WTC11 (cell line): Measurements from ENCODE around the gene BMP6. TPM values are rescaled to one million over a fixed set of nuclear protein-coding genes. Genes with fewer than 3 reads are reported as not detected.

Source experiments
- ATAC-seq: fragments of 200-7000 bp; cut with Tn5 transposase; 2 replicates; pipeline ENCODE4 v1.10.0; 2021; ENCODE audit warnings: mild to moderate bottlenecking, moderate library complexity
- CTCF ChIA-PET: fragments of 300-600 bp; sonication (Branson Sonifier 250); formaldehyde crosslinking; loops from one replicate; lab custom pipeline; 2021; ENCODE audit warnings: antibody characterized with exemption; lab: Charles Lee
- POLR2A ChIA-PET: fragments of 350-600 bp; sonication (Branson Sonifier 250); formaldehyde crosslinking; loops from one replicate; lab custom pipeline; 2021; ENCODE audit warnings: antibody characterized with exemption; lab: Charles Lee
- DNase-seq: peaks from one replicate; pipeline ENCODE4 v3.0.0; 2021; ENCODE audit warnings: low spot score
- H3K27ac Mint-ChIP-seq: 2 replicates; pipeline ENCODE4 v1.8.0; 2021; ENCODE audit warnings: mixed read lengths
- H3K27me3 Mint-ChIP-seq: 2 replicates; pipeline ENCODE4 v1.8.0; 2021; ENCODE audit warnings: low read depth, mild to moderate bottlenecking, moderate library complexity, mixed read lengths
- H3K36me3 Mint-ChIP-seq: 2 replicates; pipeline ENCODE4 v1.8.0; 2021; ENCODE audit warnings: mixed read lengths
- H3K4me1 Mint-ChIP-seq: 2 replicates; pipeline ENCODE4 v1.8.0; 2022; ENCODE audit warnings: mixed read lengths
- H3K4me3 Mint-ChIP-seq: 2 replicates; pipeline ENCODE4 v1.8.0; 2021; ENCODE audit warnings: mild to moderate bottlenecking, moderate library complexity, mixed read lengths
- H3K9me3 Mint-ChIP-seq: 2 replicates; pipeline ENCODE4 v1.8.0; 2021; ENCODE audit warnings: mixed read lengths
- E2F5 ChIP-seq: sonication (generic); formaldehyde crosslinking; IDR thresholded peaks from 2 replicates; pipeline ENCODE4 v1.8.1; 2022; ENCODE audit warnings: mild to moderate bottlenecking, moderate library complexity, missing genetic modification reagents
- FOXJ3 ChIP-seq: sonication (generic); formaldehyde crosslinking; IDR thresholded peaks from 2 replicates; pipeline ENCODE4 v1.9.0; 2021; ENCODE audit warnings: missing genetic modification reagents, mild to moderate bottlenecking, borderline replicate concordance
- FOXK1 ChIP-seq: sonication (generic); formaldehyde crosslinking; IDR thresholded peaks from 2 replicates; pipeline ENCODE4 v1.8.0; 2022; ENCODE audit warnings: mild to moderate bottlenecking, moderate library complexity, missing genetic modification reagents
- HMGA2 ChIP-seq: fragments of 250-450 bp; sonication (Bioruptor Pico); IDR thresholded peaks from 2 replicates; pipeline ENCODE4 v1.4.0; 2021; ENCODE audit warnings: mild to moderate bottlenecking, moderate library complexity
- IRF1 ChIP-seq: sonication (generic); formaldehyde crosslinking; IDR thresholded peaks from 2 replicates; pipeline ENCODE4 v1.8.0; 2023; ENCODE audit warnings: missing genetic modification reagents
- IRF2 ChIP-seq: sonication (generic); formaldehyde crosslinking; IDR thresholded peaks from 2 replicates; pipeline ENCODE4 v1.8.0; 2022; ENCODE audit warnings: low read depth, missing genetic modification reagents, borderline replicate concordance
- MXD4 ChIP-seq: fragments of 250-450 bp; sonication (Bioruptor Pico); IDR thresholded peaks from 2 replicates; pipeline ENCODE4 v1.8.0; 2021; ENCODE audit warnings: mild to moderate bottlenecking, moderate library complexity, borderline replicate concordance
- NR1H2 ChIP-seq: sonication (generic); formaldehyde crosslinking; IDR thresholded peaks from 2 replicates; pipeline ENCODE4 v1.9.0; 2021; ENCODE audit warnings: mild to moderate bottlenecking, moderate library complexity, missing genetic modification reagents
- NR3C1 ChIP-seq: sonication (generic); formaldehyde crosslinking; conservative IDR thresholded peaks from 2 replicates; pipeline ENCODE4 v1.8.1; 2023; ENCODE audit warnings: low read depth, mild to moderate bottlenecking, missing genetic modification reagents
- OVOL2 ChIP-seq: fragments of 250-450 bp; sonication (Bioruptor Pico); IDR thresholded peaks from 2 replicates; pipeline ENCODE4 v1.9.0; 2021; ENCODE audit warnings: mild to moderate bottlenecking, borderline replicate concordance
- SMAD3 ChIP-seq: sonication (generic); formaldehyde crosslinking; IDR thresholded peaks from 2 replicates; pipeline ENCODE4 v1.8.0; 2022; ENCODE audit warnings: missing genetic modification reagents, mild to moderate bottlenecking, borderline replicate concordance
- STAT6 ChIP-seq: sonication (generic); formaldehyde crosslinking; conservative IDR thresholded peaks from 2 replicates; pipeline ENCODE4 v1.8.1; 2023; ENCODE audit warnings: mild to moderate bottlenecking, low read depth, missing genetic modification reagents, moderate library complexity
- TEAD4 ChIP-seq: sonication (generic); formaldehyde crosslinking; IDR thresholded peaks from 2 replicates; pipeline ENCODE4 v1.8.0; 2022; ENCODE audit warnings: mild to moderate bottlenecking, missing genetic modification reagents
- ZNF671 ChIP-seq: fragments of 250-450 bp; sonication (Bioruptor Pico); IDR thresholded peaks from 2 replicates; pipeline ENCODE4 v1.8.0; 2021; ENCODE audit warnings: mild to moderate bottlenecking
- total RNA-seq: library from RNA; stranded (reverse); gene quantifications from 3 replicates; pipeline ENCODE4 v1.2.3, GENCODE V29; 2021
- TF ChIP-seq, protein P1 (sequence below): fragments of 250-450 bp; sonication (Bioruptor Pico); IDR thresholded peaks from 2 replicates; pipeline ENCODE4 v1.8.0; 2021; ENCODE audit warnings: mild to moderate bottlenecking
- TF ChIP-seq, protein P2 (sequence below): fragments of 250-450 bp; sonication (Bioruptor Pico); IDR thresholded peaks from 2 replicates; pipeline ENCODE4 v1.9.0; 2021; ENCODE audit warnings: moderate library complexity, mild to moderate bottlenecking, inconsistent platforms, borderline replicate concordance
- TF ChIP-seq, protein P3 (sequence below): sonication (generic); formaldehyde crosslinking; IDR thresholded peaks from 2 replicates; pipeline ENCODE4 v1.8.0; 2022; ENCODE audit warnings: mild to moderate bottlenecking, missing genetic modification reagents
- TF ChIP-seq, protein P4 (sequence below): sonication (generic); formaldehyde crosslinking; IDR thresholded peaks from 2 replicates; pipeline ENCODE4 v1.8.1; 2023; ENCODE audit warnings: mild to moderate bottlenecking, moderate library complexity, missing genetic modification reagents

Gene BMP6
- total RNA-seq, 1 experiment from 2014 or later, result 1.0 TPM

- TF ChIP-seq STAT6, result no peak
- TF ChIP-seq, protein P1, sequence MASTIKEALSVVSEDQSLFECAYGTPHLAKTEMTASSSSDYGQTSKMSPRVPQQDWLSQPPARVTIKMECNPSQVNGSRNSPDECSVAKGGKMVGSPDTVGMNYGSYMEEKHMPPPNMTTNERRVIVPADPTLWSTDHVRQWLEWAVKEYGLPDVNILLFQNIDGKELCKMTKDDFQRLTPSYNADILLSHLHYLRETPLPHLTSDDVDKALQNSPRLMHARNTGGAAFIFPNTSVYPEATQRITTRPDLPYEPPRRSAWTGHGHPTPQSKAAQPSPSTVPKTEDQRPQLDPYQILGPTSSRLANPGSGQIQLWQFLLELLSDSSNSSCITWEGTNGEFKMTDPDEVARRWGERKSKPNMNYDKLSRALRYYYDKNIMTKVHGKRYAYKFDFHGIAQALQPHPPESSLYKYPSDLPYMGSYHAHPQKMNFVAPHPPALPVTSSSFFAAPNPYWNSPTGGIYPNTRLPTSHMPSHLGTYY (CRISPR knock-in tag), result no peak
- TF ChIP-seq, all 79 proteins: peak for 0
Observed at GRCh38 chr6:7895125-7895423, 169.2 kb downstream of the BMP6 start (continued).

- H3K27me3 Mint-ChIP-seq, result no peaks in the 10 kb centered on the region
- POLR2A ChIA-PET, result no interaction called here
- TF ChIP-seq FOXJ3 (CRISPR knock-in tag) (no peak), NR3C1 (CRISPR knock-in tag) (no peak), ZNF671 (CRISPR knock-in tag) (no peak)
- TF ChIP-seq, protein P2, sequence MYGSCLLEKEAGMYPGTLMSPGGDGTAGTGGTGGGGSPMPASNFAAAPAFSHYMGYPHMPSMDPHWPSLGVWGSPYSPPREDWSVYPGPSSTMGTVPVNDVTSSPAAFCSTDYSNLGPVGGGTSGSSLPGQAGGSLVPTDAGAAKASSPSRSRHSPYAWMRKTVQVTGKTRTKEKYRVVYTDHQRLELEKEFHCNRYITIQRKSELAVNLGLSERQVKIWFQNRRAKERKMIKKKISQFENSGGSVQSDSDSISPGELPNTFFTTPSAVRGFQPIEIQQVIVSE (CRISPR knock-in tag), result no peak
- TF ChIP-seq, all 79 proteins: peak for 0
- Mint-ChIP-seq H3K36me3 (peaks cover 88% of the 10 kb centered on the region), H3K9me3 (no peaks in the 10 kb centered on the region), H3K4me1 (no peaks in the 10 kb centered on the region), H3K4me3 (no peak overlapping the region), H3K27ac (no peak overlapping the region)
- CTCF ChIA-PET, result no interaction called here
- no peak for ATAC-seq
- no peak for DNase-seq
Observed at GRCh38 chr6:7896465-7896987, 170.6 kb downstream of the BMP6 start.

DNA sequence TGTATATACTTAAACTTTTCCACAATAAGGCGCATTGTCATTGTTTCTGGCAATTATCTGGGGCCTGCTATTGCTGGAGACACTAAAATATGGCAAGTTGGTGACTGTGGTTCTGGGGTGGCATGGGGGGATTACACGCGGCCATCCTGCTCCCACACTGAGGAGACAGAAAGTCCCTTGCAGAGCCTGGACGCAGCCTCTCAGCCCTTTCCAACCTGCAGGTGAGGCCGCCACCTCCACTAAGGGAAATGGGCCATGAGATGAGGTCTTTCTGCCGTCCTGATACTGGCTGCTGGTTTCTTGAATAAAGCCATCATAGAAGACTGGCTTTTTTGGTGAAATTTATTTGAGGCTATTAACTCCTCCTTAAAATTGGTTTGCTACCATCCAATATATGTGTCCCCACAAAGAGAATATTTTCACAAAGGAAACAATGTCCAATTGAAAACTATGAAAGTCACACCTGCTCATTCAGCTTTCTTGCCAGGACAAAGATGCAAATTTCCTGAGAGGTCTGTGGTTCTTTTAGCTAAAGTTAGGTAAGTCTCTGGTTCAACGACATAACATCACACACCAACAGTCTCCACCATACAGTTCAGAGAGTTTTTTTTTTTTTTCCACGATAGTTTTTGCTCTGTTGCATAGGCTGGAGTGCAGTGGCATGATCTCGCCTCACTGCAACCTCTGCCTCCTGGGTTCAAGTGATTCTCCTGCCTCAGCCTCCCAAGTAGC, 171.7 kb downstream of the BMP6 start:
- H3K27me3 Mint-ChIP-seq, result no peaks in the 10 kb centered on the region
- ChIA-PET CTCF (no interaction called here), POLR2A (no interaction called here)
- H3K9me3 Mint-ChIP-seq, result no peaks in the 10 kb centered on the region
- H3K4me1 Mint-ChIP-seq, result no peaks in the 10 kb centered on the region
- DNase-seq, result no peak
- no peak overlapping the region for H3K4me3 Mint-ChIP-seq
- H3K36me3 Mint-ChIP-seq, result peaks cover 87% of the 10 kb centered on the region
- H3K27ac Mint-ChIP-seq, result no peak overlapping the region
- no peak for ATAC-seq
- TF ChIP-seq, protein P3, sequence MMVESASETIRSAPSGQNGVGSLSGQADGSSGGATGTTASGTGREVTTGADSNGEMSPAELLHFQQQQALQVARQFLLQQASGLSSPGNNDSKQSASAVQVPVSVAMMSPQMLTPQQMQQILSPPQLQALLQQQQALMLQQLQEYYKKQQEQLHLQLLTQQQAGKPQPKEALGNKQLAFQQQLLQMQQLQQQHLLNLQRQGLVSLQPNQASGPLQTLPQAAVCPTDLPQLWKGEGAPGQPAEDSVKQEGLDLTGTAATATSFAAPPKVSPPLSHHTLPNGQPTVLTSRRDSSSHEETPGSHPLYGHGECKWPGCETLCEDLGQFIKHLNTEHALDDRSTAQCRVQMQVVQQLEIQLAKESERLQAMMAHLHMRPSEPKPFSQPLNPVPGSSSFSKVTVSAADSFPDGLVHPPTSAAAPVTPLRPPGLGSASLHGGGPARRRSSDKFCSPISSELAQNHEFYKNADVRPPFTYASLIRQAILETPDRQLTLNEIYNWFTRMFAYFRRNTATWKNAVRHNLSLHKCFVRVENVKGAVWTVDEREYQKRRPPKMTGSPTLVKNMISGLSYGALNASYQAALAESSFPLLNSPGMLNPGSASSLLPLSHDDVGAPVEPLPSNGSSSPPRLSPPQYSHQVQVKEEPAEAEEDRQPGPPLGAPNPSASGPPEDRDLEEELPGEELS (CRISPR knock-in tag), result no peak
- TF ChIP-seq NR1H2 (CRISPR knock-in tag) (no peak), HMGA2 (CRISPR knock-in tag) (no peak), E2F5 (CRISPR knock-in tag) (no peak), FOXK1 (no peak), OVOL2 (CRISPR knock-in tag) (no peak), IRF1 (no peak), SMAD3 (CRISPR knock-in tag) (no peak), IRF2 (CRISPR knock-in tag) (no peak), MXD4 (CRISPR knock-in tag) (no peak), TEAD4 (no peak)
- TF ChIP-seq, protein P1 (CRISPR knock-in tag), result no peak
- TF ChIP-seq, protein P4, sequence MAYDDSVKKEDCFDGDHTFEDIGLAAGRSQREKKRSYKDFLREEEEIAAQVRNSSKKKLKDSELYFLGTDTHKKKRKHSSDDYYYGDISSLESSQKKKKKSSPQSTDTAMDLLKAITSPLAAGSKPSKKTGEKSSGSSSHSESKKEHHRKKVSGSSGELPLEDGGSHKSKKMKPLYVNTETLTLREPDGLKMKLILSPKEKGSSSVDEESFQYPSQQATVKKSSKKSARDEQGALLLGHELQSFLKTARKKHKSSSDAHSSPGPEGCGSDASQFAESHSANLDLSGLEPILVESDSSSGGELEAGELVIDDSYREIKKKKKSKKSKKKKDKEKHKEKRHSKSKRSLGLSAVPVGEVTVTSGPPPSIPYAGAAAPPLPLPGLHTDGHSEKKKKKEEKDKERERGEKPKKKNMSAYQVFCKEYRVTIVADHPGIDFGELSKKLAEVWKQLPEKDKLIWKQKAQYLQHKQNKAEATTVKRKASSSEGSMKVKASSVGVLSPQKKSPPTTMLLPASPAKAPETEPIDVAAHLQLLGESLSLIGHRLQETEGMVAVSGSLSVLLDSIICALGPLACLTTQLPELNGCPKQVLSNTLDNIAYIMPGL (CRISPR knock-in tag), result no peak
